Prostate gland (tissue), 2 donors: ENCODE results near the gene CEBPE. TPM values are rescaled to one million over a fixed set of nuclear protein-coding genes. Genes with fewer than 3 reads are reported as not detected.

ENCODE experiments used
- DNase-seq: peaks from one replicate; pipeline ENCODE4 v3.0.0-alpha.2; 2019; ENCODE audit warnings: low spot score
- H3K27ac ChIP-seq, 2 donors: fragments of 200-600 bp; sonication (generic); 2 replicates each; pipeline ENCODE4 v1.5.1; 2017 to 2019
- H3K27me3 ChIP-seq: fragments of 200-600 bp; sonication (generic); replicated peaks from 2 replicates; pipeline ENCODE4 v1.5.1; 2019; ENCODE audit not compliant: insufficient read depth
- H3K36me3 ChIP-seq, 2 donors: fragments of 200-600 bp; sonication (generic); 1 replicate in 1 of 2; 2 replicates in 1 of 2; pipeline versions ENCODE4 v1.5.1 to v1.8.1; 2017 to 2019
- H3K4me1 ChIP-seq: fragments of 200-600 bp; sonication (generic); replicated peaks from 2 replicates; pipeline ENCODE4 v1.5.1; 2019
- H3K4me3 ChIP-seq, 2 donors: fragments of 200-600 bp; sonication (generic); 2 replicates each; pipeline ENCODE4 v1.5.1; 2017 to 2019
- H3K9me3 ChIP-seq: fragments of 200-600 bp; sonication (generic); 2 replicates; pipeline ENCODE4 v1.5.1; 2017
- CTCF ChIP-seq, 4 experiments: fragments of 200-600 bp in 2 of 4; fragments of 450-650 bp in 2 of 4; sonication (generic) in 2 of 4; IDR thresholded peaks; 1 replicate in 3 of 4; 2 replicates in 1 of 4; pipeline ENCODE4 v1.5.1; 2016 to 2019; ENCODE audit warnings: antibody characterized with exemption in 4 of 4, mild to moderate bottlenecking in 2 of 4, moderate library complexity in 2 of 4
- POLR2A ChIP-seq: fragments of 450-650 bp; IDR thresholded peaks from one replicate; pipeline ENCODE4 v1.6.1; 2016; ENCODE audit warnings: antibody characterized with exemption, mild to moderate bottlenecking
- POLR2AphosphoS5 ChIP-seq: sonication (generic); formaldehyde crosslinking; IDR thresholded peaks from one replicate; pipeline ENCODE4 v1.6.1; 2017; ENCODE audit warnings: antibody characterized with exemption
- WGBS: methylation state at CpG from one replicate; pipeline ENCODE4 v1.1.5; 2018; 5-methylcytosine and 5-hydroxymethylcytosine counted together
- intact Hi-C: fragments of 100-400 bp; cut with DNase I; formaldehyde crosslinking; loops from one replicate; pipeline ENCODE4 v1.14.2; 2022
- total RNA-seq, 2 donors: library from RNA; depleted of rRNA; stranded (reverse); fragments of >200 nt; gene quantifications; one replicate each; pipeline ENCODE4 v1.1.0, GENCODE V29; 2016

The CEBPE gene
- total RNA-seq, 2 donors from 2014 or later: not detected

DNA sequence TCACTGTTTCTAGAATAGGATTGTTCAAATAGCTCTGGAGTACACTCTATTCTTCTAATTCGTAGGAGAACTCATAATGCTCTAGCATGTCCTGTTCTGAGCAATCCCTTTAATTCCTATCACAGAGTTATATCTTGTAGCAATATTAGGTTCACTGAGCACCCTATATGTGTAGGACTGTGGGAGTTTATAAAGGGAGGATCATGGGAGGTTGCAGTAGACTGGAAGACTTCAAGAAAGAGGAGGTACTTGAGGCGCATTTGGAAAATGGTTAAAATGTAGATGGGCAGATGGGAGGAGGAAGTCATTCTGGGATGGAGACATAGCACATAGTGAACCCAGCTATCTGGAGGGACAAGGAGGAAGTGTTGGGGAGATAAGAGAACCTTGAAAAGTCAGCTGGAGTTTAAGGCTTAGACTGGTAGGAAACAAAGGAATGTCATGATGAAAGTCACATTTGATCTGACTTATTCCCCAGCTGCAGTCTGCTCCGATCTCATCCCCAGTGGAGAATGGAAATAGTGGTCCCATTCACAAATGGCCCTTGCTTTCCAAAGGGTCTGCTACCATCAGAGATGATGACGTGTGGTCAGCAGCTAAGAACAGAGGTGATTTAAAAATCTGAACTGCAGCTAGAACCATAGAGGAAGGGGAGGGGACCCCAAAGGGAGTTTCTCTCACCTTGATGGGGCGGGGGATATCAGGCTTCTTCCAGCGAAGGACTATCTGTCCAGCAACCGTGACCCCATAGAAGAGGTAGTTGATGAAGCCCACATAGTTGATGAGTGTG lies 10.1 kb upstream of the CEBPE start:
- WGBS: 93% methylated on average over 7 of the region's 7 CpGs
- Histone ChIP-seq H3K4me1 (peaks cover 3% of the 10 kb centered on the region), H3K27ac (peak overlapping the region; percentile 55 to 65), H3K36me3 (peaks cover 0 to 4% of the 10 kb centered on the region in 2 donors), H3K9me3 (no peaks in the 10 kb centered on the region), H3K4me3 (no peak overlapping the region), H3K27me3 (no peaks in the 10 kb centered on the region)
- intact Hi-C loops: loop anchor here (10.0 kb wide), 1 partner anchor 176 kb away; the partner anchor contains the start of genes BCL2L2 and PPP1R3E
- no peak for DNase-seq
- TF ChIP-seq CTCF (IDR thresholded peaks at IDR 0.05) (no peak), POLR2AphosphoS5 (no peak), POLR2A (no peak)

- no peak for TF ChIP-seq POLR2AphosphoS5
- no peak for TF ChIP-seq CTCF (IDR thresholded peaks at IDR 0.05)
- TF ChIP-seq POLR2A: no peak
- no peak for DNase-seq
- Histone ChIP-seq H3K27me3 (no peaks in the 10 kb centered on the region), H3K36me3 (peaks cover 0 to 4% of the 10 kb centered on the region in 2 donors), H3K4me3 (no peak overlapping the region), H3K4me1 (peaks cover 3% of the 10 kb centered on the region), H3K9me3 (no peaks in the 10 kb centered on the region), H3K27ac (no peak overlapping the region)
- intact Hi-C loops: loop anchor here (10.0 kb wide), 1 partner anchor 177 kb away; the partner anchor contains the start of genes BCL2L2 and PPP1R3E
- 90% methylated on average over 3 of the region's 3 CpGs for WGBS
Observed at GRCh38 chr14:23127861-23128260, 8.8 kb upstream of the CEBPE start.

- intact Hi-C loops: loop anchor here (10.0 kb wide), 1 partner anchor 178 kb away; the partner anchor contains the start of genes BCL2L2 and PPP1R3E
- no peak overlapping the region for H3K4me3 ChIP-seq
- 76% methylated on average over 8 of the region's 8 CpGs for WGBS
- H3K27me3 ChIP-seq: no peaks in the 10 kb centered on the region
- DNase-seq: no peak
- peak overlapping the region in 1 of 2 donors; percentile 24 for H3K27ac ChIP-seq
- no peaks in the 10 kb centered on the region for H3K9me3 ChIP-seq
- H3K36me3 ChIP-seq: peaks cover 0 to 4% of the 10 kb centered on the region in 2 donors
- peaks cover 3% of the 10 kb centered on the region for H3K4me1 ChIP-seq
- TF ChIP-seq CTCF (IDR thresholded peaks at IDR 0.05) (no peak), POLR2A (no peak), POLR2AphosphoS5 (no peak)
Observed at GRCh38 chr14:23126548-23127278, 7.7 kb upstream of the CEBPE start.

DNA sequence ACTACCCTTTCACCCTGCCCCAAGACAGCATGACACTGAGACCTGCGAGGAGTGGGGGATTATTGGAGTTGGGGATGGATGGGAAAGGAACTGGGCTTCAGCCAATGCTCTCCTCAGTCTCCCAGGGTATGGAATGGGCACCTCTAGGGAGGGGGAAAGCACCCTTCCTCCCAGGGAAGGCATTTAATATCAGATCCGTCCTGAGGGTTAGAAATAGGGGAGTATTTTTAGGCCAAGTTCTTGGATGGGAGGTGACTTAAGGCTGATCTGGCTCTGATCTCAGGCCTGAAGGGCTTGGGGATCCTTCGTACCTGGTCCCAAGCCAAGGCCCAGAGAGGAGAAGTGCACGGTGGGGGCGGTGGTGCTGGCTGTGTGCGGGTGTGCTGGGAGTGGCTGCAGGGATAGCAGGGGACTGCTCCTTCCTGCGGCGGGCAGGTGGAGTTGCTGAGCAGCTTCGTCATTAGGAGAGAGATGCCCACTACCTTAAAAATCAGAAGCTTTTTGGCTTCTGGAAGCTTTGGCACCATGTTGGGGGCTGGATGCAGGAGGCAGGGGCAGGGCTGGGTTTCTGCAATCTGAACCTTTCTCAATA lies 7.0 kb upstream of the CEBPE start:
- no peak overlapping the region for H3K4me3 ChIP-seq
- H3K36me3 ChIP-seq: peaks cover 0 to 4% of the 10 kb centered on the region in 2 donors
- intact Hi-C loops: loop anchor here (10.0 kb wide), 1 partner anchor 179 kb away; the partner anchor contains the start of genes BCL2L2 and PPP1R3E
- WGBS: 37% methylated on average over 9 of the region's 9 CpGs
- H3K27ac ChIP-seq: peak overlapping the region; percentile 24 to 26
- no peak for DNase-seq
- no peaks in the 10 kb centered on the region for H3K9me3 ChIP-seq
- TF ChIP-seq CTCF (IDR thresholded peaks at IDR 0.05) (no peak), POLR2AphosphoS5 (peak; percentile 4), POLR2A (no peak)
- peaks cover 3% of the 10 kb centered on the region for H3K4me1 ChIP-seq
- no peaks in the 10 kb centered on the region for H3K27me3 ChIP-seq
